Fibroblast of skin of left biceps (primary cell): ENCODE measurements around the gene MRS2.
"Not testable (repeated sequence)": the region's sequence is repeated elsewhere in the genome, so short reads cannot be mapped to it uniquely, and the experiment has no call there.

Experiments used
- DNase-seq, 2 experiments: peaks; one replicate each; pipeline ENCODE4 v3.0.0-alpha.2; 2013; ENCODE audit warnings: low read depth in 2 of 2

Gene MRS2

GRCh38 chr6:24391208-24391607 is 11.5 kb upstream of the MRS2 start:
- DNase-seq, result no peak

- DNase-seq, result no peak
These were observed 10.9 kb upstream of the MRS2 start for GRCh38 chr6:24391756-24392405.

- DNase-seq, result no peak
These were observed 8.5 kb upstream of the MRS2 start for GRCh38 chr6:24394061-24394779.

GRCh38 chr6:24394780-24395437 is 7.8 kb upstream of the MRS2 start:
- peak in 1 of 2 experiments; percentile 2 for DNase-seq

GRCh38 chr6:24396824-24397223 is 5.9 kb upstream of the MRS2 start:
- no peak for DNase-seq

- DNase-seq, result no peak
These were observed 5.1 kb upstream of the MRS2 start for GRCh38 chr6:24397631-24398030.

GRCh38 chr6:24400045-24401039 is 2.4 kb upstream of the MRS2 start:
- not testable (repeated sequence) for DNase-seq

GRCh38 chr6:24401458-24401857 is 1.3 kb upstream of the MRS2 start:
- no peak for DNase-seq

- DNase-seq, result no peak
These were observed 727 bp downstream of the MRS2 start for GRCh38 chr6:24403501-24403824.

GRCh38 chr6:24405262-24405661 is 2.5 kb downstream of the MRS2 start:
- DNase-seq, result no peak

GRCh38 chr6:24408719-24409410 is 6.1 kb downstream of the MRS2 start:
- DNase-seq, result no peak

GRCh38 chr6:24410622-24411021 is 7.9 kb downstream of the MRS2 start:
- no peak for DNase-seq

GRCh38 chr6:24412294-24412693 is 9.6 kb downstream of the MRS2 start:
- DNase-seq, result no peak

GRCh38 chr6:24414531-24414930 is 11.8 kb downstream of the MRS2 start:
- DNase-seq, result not testable (repeated sequence)

- no peak for DNase-seq
These were observed 13.0 kb downstream of the MRS2 start for GRCh38 chr6:24415753-24416152.

- no peak for DNase-seq
These were observed 16.8 kb downstream of the MRS2 start for GRCh38 chr6:24419526-24419925.

GRCh38 chr6:24425091-24425490 is 22.4 kb downstream of the MRS2 start:
- no peak for DNase-seq

- DNase-seq, result no peak
These were observed 24.2 kb downstream of the MRS2 start for GRCh38 chr6:24426729-24427446.

- no peak for DNase-seq
These were observed 25.9 kb downstream of the MRS2 start for GRCh38 chr6:24428615-24429014.

- no peak for DNase-seq
These were observed 26.4 kb downstream of the MRS2 start for GRCh38 chr6:24429146-24429545.

- DNase-seq, result no peak
These were observed 27.4 kb downstream of the MRS2 start for GRCh38 chr6:24430086-24430485.
